Pancreas (tissue), 10 donors: ENCODE data around the gene MARF1. TPM values are rescaled to one million over a fixed set of nuclear protein-coding genes. Genes with fewer than 3 reads are reported as not detected.

Source experiments
- ATAC-seq, 4 donors: fragments of 200-7000 bp; cut with Tn5 transposase; one replicate each; pipeline versions ENCODE4 v1.8.0 to v1.9.1; 2020; ENCODE audit warnings: mild to moderate bottlenecking in 4 of 4, moderate library complexity in 4 of 4
- DNase-seq, 6 donors: peaks; one replicate each; pipeline ENCODE4 v3.0.0-alpha.2; 2020
- FAIRE-seq: peaks from 2 replicates; lab custom pipeline; 2012; peaks lifted over from hg19 to GRCh38; lab: Jason Lieb, UNC
- H3K27ac ChIP-seq, 4 donors: fragments of 200-600 bp; sonication (generic); 1 replicate in 3 of 4; 2 replicates in 1 of 4; pipeline versions ENCODE4 v1.5.0 to v1.8.0; 2020
- H3K27me3 ChIP-seq, 4 donors: fragments of 200-600 bp; one replicate each; pipeline ENCODE4 v1.8.0; 2021
- H3K36me3 ChIP-seq, 3 donors: fragments of 200-600 bp; sonication (generic) in 1 of 3; one replicate each; pipeline versions ENCODE4 v1.5.0 to v1.8.0; 2020 to 2021
- H3K4me1 ChIP-seq, 3 donors: fragments of 200-600 bp; one replicate each; pipeline ENCODE4 v1.8.0; 2021
- H3K4me3 ChIP-seq, 4 donors: fragments of 200-600 bp; sonication (generic) in 2 of 4; one replicate each; pipeline versions ENCODE4 v1.5.0 to v1.8.0; 2020 to 2021
- H3K9me3 ChIP-seq, 4 donors: fragments of 200-600 bp; one replicate each; pipeline ENCODE4 v1.8.0; 2021
- CTCF ChIP-seq, 4 donors: fragments of 200-600 bp; sonication (generic) in 3 of 4; IDR thresholded peaks; one replicate each; pipeline versions ENCODE4 v1.5.0 to v1.8.0; 2021; ENCODE audit warnings: antibody characterized with exemption in 4 of 4
- WGBS, 2 donors: extraction: QIAGEN DNeasy Blood & Tissue Kit; methylation state at CpG; one replicate each; pipeline ENCODE4 v1.1.7; 2013; 5-methylcytosine and 5-hydroxymethylcytosine counted together
- intact Hi-C, 3 donors: fragments of 100-400 bp; cut with DNase I; formaldehyde crosslinking; loops; one replicate each; pipeline versions ENCODE4 v1.11.1 to v1.14.2; 2022
- polyA plus RNA-seq, 2 donors: library from polyadenylated mRNA; stranded (reverse); fragments of 200-250 nt; gene quantifications; one replicate each; pipeline ENCODE4 v1.2.3, GENCODE V29; 2013
- total RNA-seq, 6 donors: library from RNA; stranded (reverse); fragmentation: NEBNext Ultra II Directional in 4 of 6; extraction: Animal tissue kit (Norgen Biotek cat#: 25700) in 4 of 6; gene quantifications; one replicate each; pipeline versions ENCODE4 v1.2.1 to v1.2.4, GENCODE V29; 2021 to 2023
- donor health status: healthy with polysubstance abuse.
- donor health status: DM: no; HTN: no; CAD: no; lungs with moderate emphysema.
- donor health status: DM: no; HTN: no; CAD: no.
- donor health status: control.
- donor health status: control.
- donor health status: Bipolar disorder and iron deficiency.
- donor health status: DM: yes; HTN: yes; CAD: no.
- donor health status: DM: no; HTN: no; CAD: no.
- donor health status: DM: no; HTN: no; CAD: no.
- donor health status: DM: yes; HTN: yes; CAD: no.

The MARF1 gene
- total and polyA plus RNA-seq, 8 donors, result 17.3 to 65.3 (median 41.3) TPM

GRCh38 chr16:15689290-15689689 lies 46.3 kb upstream of the MARF1 start:
- Histone ChIP-seq H3K27ac (no peak overlapping the region), H3K36me3 (peaks cover 0 to 21% (median 0%) of the 10 kb centered on the region in 3 donors), H3K4me3 (no peak overlapping the region), H3K9me3 (no peaks in the 10 kb centered on the region), H3K4me1 (no peaks in the 10 kb centered on the region), H3K27me3 (no peaks in the 10 kb centered on the region)
- FAIRE-seq, result no peak
- no peak for ATAC-seq
- no peak for DNase-seq
- intact Hi-C loops, result no loop called here
- 95 to 100% methylated on average over 3 of the region's 3 CpGs for WGBS, 2 donors
- TF ChIP-seq CTCF (IDR thresholded peaks at IDR 0.05), result no peak

DNA sequence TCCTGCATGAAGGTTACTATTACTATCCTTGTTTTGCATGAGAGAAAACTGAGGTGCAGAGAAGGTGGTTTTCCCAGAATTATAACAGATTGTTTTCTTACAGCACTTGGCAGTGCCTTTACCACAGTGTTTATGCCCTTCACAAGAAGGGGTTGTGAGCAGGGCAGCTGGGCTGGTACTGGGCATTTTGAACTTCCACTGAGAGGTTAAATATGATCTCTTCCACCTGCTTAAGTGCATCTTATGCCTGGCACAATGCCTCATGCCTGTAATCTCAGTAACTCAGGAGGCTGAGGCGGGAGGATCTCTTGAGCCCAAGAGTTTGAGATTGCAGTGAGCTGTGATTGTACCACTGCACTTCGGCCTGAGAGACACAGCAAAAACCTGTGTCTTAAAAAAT lies 43.3 kb upstream of the MARF1 start:
- H3K9me3 ChIP-seq, result no peaks in the 10 kb centered on the region
- H3K27ac ChIP-seq, result no peak overlapping the region
- no peak overlapping the region for H3K4me3 ChIP-seq
- FAIRE-seq (no peak), ATAC-seq (no peak), DNase-seq (no peak)
- intact Hi-C loops, result no loop called here
- no peaks in the 10 kb centered on the region for H3K4me1 ChIP-seq
- H3K36me3 ChIP-seq, result peaks cover 0 to 13% (median 0%) of the 10 kb centered on the region in 3 donors
- 88 to 100% methylated on average over 2 of the region's 2 CpGs for WGBS, 2 donors
- TF ChIP-seq CTCF (IDR thresholded peaks at IDR 0.05), result no peak
- H3K27me3 ChIP-seq, result no peaks in the 10 kb centered on the region

DNA sequence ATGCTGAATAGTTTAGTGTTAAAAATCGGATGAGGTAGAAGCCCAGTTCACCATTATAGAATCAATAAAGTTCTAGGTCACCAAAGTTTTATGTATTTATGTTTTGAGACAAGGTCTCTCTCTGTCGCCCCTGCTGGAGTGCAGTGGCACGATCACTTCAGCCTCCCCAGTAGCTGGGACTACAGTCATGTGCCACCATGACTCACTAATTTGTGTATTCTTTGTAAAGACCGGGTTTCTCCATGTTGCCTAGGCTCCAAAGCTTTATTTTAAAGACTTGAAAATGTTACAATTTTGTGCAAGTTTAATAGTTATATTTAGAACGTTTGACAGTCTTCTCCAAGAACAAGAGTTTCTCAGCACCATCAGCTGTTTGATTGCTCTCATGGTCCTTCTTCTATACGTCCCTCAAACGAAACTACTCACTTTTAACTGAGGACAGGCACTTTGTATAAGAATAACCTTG lies 39.2 kb upstream of the MARF1 start:
- 55 to 66% methylated on average over 7 of the region's 7 CpGs for WGBS, 2 donors
- peak; percentile 26 for FAIRE-seq
- peak; percentile 63 to 84 (median 78) for ATAC-seq
- H3K9me3 ChIP-seq, result no peaks in the 10 kb centered on the region
- no peak overlapping the region for H3K27ac ChIP-seq
- intact Hi-C loops, result no loop called here
- H3K4me3 ChIP-seq, result no peak overlapping the region
- peak in 2 of 6 donors; percentile 15 to 49 for DNase-seq
- H3K4me1 ChIP-seq, result no peaks in the 10 kb centered on the region
- no peaks in the 10 kb centered on the region for H3K27me3 ChIP-seq
- peak in 1 of 4 donors; percentile 15 for TF ChIP-seq CTCF (IDR thresholded peaks at IDR 0.05)
- peaks cover 0 to 9% (median 0%) of the 10 kb centered on the region in 3 donors for H3K36me3 ChIP-seq

DNA sequence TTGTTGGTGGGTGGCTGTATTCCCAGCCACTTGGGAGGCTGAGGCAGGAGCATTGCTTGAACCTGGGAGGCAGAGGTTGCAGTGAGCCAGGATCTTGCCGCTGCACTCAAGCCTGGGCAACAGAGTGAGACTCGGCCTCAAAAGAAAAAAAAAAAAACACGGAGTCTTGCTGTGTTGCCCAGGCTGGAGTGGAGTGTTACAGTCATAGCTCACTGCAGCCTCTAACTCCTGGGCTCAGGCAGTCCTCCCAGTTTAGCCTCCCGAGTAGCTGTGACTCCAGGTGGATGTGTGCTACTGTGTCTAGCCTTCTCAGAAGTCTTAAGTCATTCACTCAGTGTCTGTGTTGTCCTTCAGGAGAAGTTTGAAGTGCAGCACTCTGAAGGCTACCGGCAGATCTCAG lies 34.5 kb upstream of the MARF1 start:
- no peak for DNase-seq
- H3K9me3 ChIP-seq, result no peaks in the 10 kb centered on the region
- WGBS, 2 donors, result 89 to 98% methylated on average over 4 to 5 of the region's 5 CpGs
- no peak for TF ChIP-seq CTCF (IDR thresholded peaks at IDR 0.05)
- peaks cover 0 to 7% (median 0%) of the 10 kb centered on the region in 3 donors for H3K36me3 ChIP-seq
- H3K4me1 ChIP-seq, result no peaks in the 10 kb centered on the region
- H3K27me3 ChIP-seq, result no peaks in the 10 kb centered on the region
- H3K4me3 ChIP-seq, result no peak overlapping the region
- no peak for FAIRE-seq
- intact Hi-C loops, result no loop called here
- ATAC-seq, result no peak
- no peak overlapping the region for H3K27ac ChIP-seq

GRCh38 chr16:15676506-15676905 lies 33.6 kb upstream of the MARF1 start:
- Histone ChIP-seq H3K36me3 (peaks cover 0 to 7% (median 0%) of the 10 kb centered on the region in 3 donors), H3K4me1 (no peaks in the 10 kb centered on the region), H3K9me3 (no peaks in the 10 kb centered on the region), H3K27me3 (no peaks in the 10 kb centered on the region), H3K27ac (no peak overlapping the region), H3K4me3 (no peak overlapping the region)
- FAIRE-seq (no peak), DNase-seq (no peak), ATAC-seq (no peak)
- WGBS, 2 donors, result 81 to 84% methylated on average over 10 of the region's 10 CpGs
- intact Hi-C loops, result no loop called here
- TF ChIP-seq CTCF (IDR thresholded peaks at IDR 0.05), result no peak
